Osteocyte (in vitro differentiated cells): ENCODE results near the gene DYNC2H1. TPM values are rescaled to one million over a fixed set of nuclear protein-coding genes. Genes with fewer than 3 reads are reported as not detected.

Source experiments
- DNase-seq: peaks from one replicate; pipeline ENCODE4 v3.0.0; 2021; ENCODE audit warnings: mixed read lengths; ENCODE audit not compliant: unreplicated experiment; ENCODE audit errors: extremely low spot score
- H3K27ac Mint-ChIP-seq: one replicate; pipeline ENCODE4 v1.8.0; 2021; ENCODE audit warnings: mild to moderate bottlenecking, mixed read lengths; ENCODE audit not compliant: unreplicated experiment
- H3K27me3 Mint-ChIP-seq: one replicate; pipeline ENCODE4 v1.8.0; 2021; ENCODE audit warnings: mixed read lengths; ENCODE audit not compliant: unreplicated experiment
- H3K36me3 Mint-ChIP-seq: one replicate; pipeline ENCODE4 v1.8.0; 2021; ENCODE audit warnings: mixed read lengths; ENCODE audit not compliant: unreplicated experiment
- H3K4me1 Mint-ChIP-seq: one replicate; pipeline ENCODE4 v1.8.0; 2021; ENCODE audit warnings: mixed read lengths; ENCODE audit not compliant: unreplicated experiment
- H3K4me3 Mint-ChIP-seq: one replicate; pipeline ENCODE4 v1.8.0; 2021; ENCODE audit warnings: mild to moderate bottlenecking, moderate library complexity, mixed read lengths; ENCODE audit not compliant: unreplicated experiment
- H3K9me3 Mint-ChIP-seq: one replicate; pipeline ENCODE4 v1.8.0; 2021; ENCODE audit warnings: mixed read lengths; ENCODE audit not compliant: unreplicated experiment
- CTCF ChIP-seq: fragments of 200-600 bp; sonication (generic); IDR thresholded peaks from 2 replicates; pipeline ENCODE4 v1.5.0; 2021; ENCODE audit warnings: antibody characterized with exemption, mild to moderate bottlenecking, moderate library complexity
- long read RNA-seq: library from polyadenylated mRNA; unstranded; transcript quantifications from one replicate; pipeline ENCODE4 v2.0.0, GENCODE V29; 2021
- total RNA-seq: library from RNA; stranded (reverse); gene quantifications from 2 replicates; pipeline ENCODE4 v1.2.1, GENCODE V29; 2021

DYNC2H1 gene
- 22.6 and 23.4 TPM in 2 replicates for total RNA-seq
- long read RNA-seq, partial matches to known transcripts, result 47 of 60 reads
- long read RNA-seq, other reads (novel, unspliced or antisense), result 13 of 60 reads

- H3K36me3 Mint-ChIP-seq, result peaks cover 9% of the 10 kb centered on the region
- peaks cover 26% of the 10 kb centered on the region for H3K4me1 Mint-ChIP-seq
- H3K9me3 Mint-ChIP-seq, result no peaks in the 10 kb centered on the region
- peak within 1 kb of the TSS; percentile 96 for H3K4me3 Mint-ChIP-seq
- DNase-seq, result peak; percentile 95
- peak; percentile 65 for TF ChIP-seq CTCF
- H3K27ac Mint-ChIP-seq, result peak within 1 kb of the TSS; percentile 98
- peaks cover 23% of the 10 kb centered on the region for H3K27me3 Mint-ChIP-seq
Observed at GRCh38 chr11:103108933-103109817, at the start of gene DYNC2H1. TSS of gene DYNC2H1 (plus strand) at chr11:103109426. CDS start at chr11:103109575, 149 bp downstream.

- Mint-ChIP-seq H3K4me1 (no peaks in the 10 kb centered on the region), H3K27me3 (no peaks in the 10 kb centered on the region), H3K27ac (no peak overlapping the region), H3K36me3 (peaks cover 39% of the 10 kb centered on the region), H3K9me3 (no peaks in the 10 kb centered on the region), H3K4me3 (no peak overlapping the region)
- TF ChIP-seq CTCF, result no peak
- DNase-seq, result no peak
Observed at GRCh38 chr11:103061656-103062055, 47.6 kb upstream of the DYNC2H1 start.

GRCh38 chr11:103067118-103067517 is 42.1 kb upstream of the DYNC2H1 start:
- peaks cover 40% of the 10 kb centered on the region for H3K36me3 Mint-ChIP-seq
- H3K27me3 Mint-ChIP-seq, result no peaks in the 10 kb centered on the region
- H3K9me3 Mint-ChIP-seq, result no peaks in the 10 kb centered on the region
- H3K4me3 Mint-ChIP-seq, result no peak overlapping the region
- no peak overlapping the region for H3K27ac Mint-ChIP-seq
- peaks cover 14% of the 10 kb centered on the region for H3K4me1 Mint-ChIP-seq
- DNase-seq, result no peak
- no peak for TF ChIP-seq CTCF

GRCh38 chr11:103069367-103069766 is 39.9 kb upstream of the DYNC2H1 start:
- H3K36me3 Mint-ChIP-seq, result peaks cover 36% of the 10 kb centered on the region
- H3K9me3 Mint-ChIP-seq, result no peaks in the 10 kb centered on the region
- H3K4me3 Mint-ChIP-seq, result no peak overlapping the region
- H3K27me3 Mint-ChIP-seq, result no peaks in the 10 kb centered on the region
- no peak for TF ChIP-seq CTCF
- H3K27ac Mint-ChIP-seq, result no peak overlapping the region
- H3K4me1 Mint-ChIP-seq, result peaks cover 14% of the 10 kb centered on the region
- DNase-seq, result no peak

GRCh38 chr11:103070142-103070541 is 39.1 kb upstream of the DYNC2H1 start:
- DNase-seq, result no peak
- Mint-ChIP-seq H3K9me3 (no peaks in the 10 kb centered on the region), H3K4me1 (peaks cover 14% of the 10 kb centered on the region), H3K27me3 (no peaks in the 10 kb centered on the region), H3K4me3 (no peak overlapping the region), H3K36me3 (peaks cover 39% of the 10 kb centered on the region), H3K27ac (peak overlapping the region; percentile 68)
- no peak for TF ChIP-seq CTCF
